Stimulated activated CD4-positive, alpha-beta T cell treated with anti-CD3 and anti-CD28 coated beads, Interleukin-15, amount 100 ng/mL, for 48 hours (primary cell): Measurements from ENCODE around the gene ARL15.
"Not testable (repeated sequence)": the region's sequence is repeated elsewhere in the genome, so short reads cannot be mapped to it uniquely, and the experiment has no call there.

Experiments
- DNase-seq, 2 donors: peaks; one replicate each; pipeline ENCODE4 v3.0.0-alpha.2; 2020; ENCODE audit warnings: low read depth in 2 of 2

The ARL15 gene

GRCh38 chr5:53985796-53986195 is 324.6 kb downstream of the ARL15 start:
- DNase-seq = no peak

- DNase-seq = no peak
Observed at GRCh38 chr5:53984971-53985370, 325.4 kb downstream of the ARL15 start.

DNA sequence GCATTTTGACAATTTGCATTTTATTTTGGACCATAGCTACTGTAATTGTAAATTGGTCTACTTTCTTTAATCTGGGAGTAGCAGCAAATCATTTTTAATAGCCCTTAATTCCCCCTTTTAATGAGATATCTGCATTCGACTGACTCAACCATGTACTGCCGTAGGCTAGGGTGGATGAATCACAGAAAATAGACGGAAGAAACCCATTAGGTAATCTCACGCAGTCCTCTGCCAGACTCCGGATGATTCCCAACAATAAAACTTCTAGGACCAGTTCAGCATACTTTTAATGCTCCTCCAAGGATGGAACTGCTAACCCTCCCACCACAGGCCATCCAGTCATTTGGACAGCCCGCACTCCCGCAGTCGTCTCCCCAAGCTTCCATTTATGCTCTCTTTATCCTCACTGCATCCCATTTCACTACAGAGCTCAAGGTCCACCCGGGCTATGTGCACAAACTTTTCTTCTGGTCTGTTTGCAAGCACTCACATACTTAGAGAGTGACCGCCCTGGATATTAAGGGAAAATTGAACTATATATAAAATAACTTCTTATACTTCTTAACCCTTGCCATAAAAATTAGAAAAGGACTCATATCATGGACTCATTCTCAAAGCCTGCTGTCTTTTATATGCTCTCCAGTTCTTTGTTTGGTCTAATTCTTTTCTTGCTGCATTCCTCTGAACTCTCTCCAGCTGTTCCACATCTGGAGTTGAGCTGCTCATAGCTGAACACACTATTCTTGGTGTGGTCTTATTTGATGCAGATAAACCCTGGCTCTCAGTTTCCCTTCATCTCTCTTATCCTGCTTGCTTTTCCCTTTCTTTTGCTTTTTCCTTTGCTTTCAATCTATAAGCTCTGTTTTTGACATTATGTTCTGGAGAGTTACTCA is 326.6 kb downstream of the ARL15 start:
- DNase-seq = no peak

DNA sequence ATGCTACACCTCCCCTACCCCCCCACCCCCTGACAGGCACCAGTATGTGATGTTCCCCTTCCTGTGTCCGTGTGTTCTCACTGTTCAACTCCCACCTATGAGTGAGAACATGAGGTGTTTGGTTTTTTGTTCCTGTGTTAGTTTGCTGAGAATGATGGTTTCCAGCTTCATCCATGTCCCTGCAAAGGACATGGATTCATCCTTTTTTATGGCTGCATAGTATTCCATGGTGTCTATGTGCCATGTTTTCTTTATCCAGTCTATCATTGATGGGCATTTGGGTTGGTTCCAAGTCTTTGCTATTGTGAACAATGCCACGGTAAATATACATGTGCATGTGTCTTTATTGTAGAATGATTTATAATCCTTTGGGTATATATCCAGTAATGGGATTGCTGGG is 328.1 kb downstream of the ARL15 start:
- not testable (repeated sequence) for DNase-seq

- DNase-seq = no peak
Observed at GRCh38 chr5:53980061-53980460, 330.3 kb downstream of the ARL15 start.

DNA sequence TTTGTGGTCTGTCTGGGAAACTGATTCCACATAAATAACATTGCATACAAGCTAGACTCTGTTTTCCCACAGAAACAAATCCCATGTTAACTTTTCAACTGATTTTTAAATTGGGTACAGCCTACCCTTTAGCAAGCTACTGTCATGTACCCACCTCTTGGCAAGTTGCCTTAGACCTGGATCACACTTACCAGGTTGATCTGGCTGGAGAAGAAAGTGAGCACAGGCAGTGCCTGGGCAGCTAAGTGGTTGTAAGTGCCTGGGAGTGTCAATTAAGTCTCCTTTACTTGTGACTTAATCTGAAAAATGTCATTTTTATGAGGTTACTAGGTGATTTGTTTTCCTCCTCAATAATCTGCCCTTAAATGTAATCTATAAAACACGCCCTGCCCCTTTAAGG is 336.4 kb downstream of the ARL15 start:
- no peak for DNase-seq

GRCh38 chr5:53972314-53972713 is 338.1 kb downstream of the ARL15 start:
- no peak for DNase-seq

- DNase-seq = no peak
Observed at GRCh38 chr5:53971551-53971950, 338.8 kb downstream of the ARL15 start.

DNA sequence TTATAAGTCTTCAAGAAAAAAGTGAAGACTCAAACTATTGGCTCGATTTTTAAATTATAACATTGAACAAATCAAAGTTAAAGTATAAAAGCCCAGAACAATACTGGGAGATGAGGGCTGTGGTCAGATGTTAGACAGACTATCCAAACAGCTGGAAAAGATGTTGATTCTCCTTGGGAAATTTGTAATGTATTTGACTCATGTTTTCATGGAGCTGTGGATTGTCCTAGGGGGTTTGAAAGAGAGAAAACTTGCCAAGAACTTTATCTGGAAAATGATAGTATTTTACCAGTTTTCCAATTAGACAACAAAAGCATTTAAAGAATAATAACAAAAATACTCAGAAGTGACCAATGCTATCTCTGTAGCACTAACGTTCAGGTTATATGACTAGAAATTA is 339.2 kb downstream of the ARL15 start:
- no peak for DNase-seq

DNA sequence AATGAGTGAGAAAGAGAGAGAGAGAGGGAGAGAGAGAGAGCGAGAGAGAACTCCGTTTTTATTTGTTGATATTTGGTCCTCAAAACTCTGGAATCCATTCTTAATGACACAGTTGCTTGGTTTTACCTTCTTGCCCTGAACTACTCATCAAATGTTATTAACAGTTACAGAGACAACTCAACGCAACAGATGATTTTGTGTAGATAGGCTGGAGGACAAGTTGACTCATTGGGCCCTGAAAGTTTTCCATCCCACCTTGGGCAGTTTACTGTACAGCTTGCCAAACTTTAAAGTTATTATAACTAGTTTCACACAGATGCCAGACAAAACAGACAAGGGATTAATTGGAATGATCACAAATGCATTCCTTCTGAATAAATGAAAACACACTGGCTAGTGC is 339.9 kb downstream of the ARL15 start:
- DNase-seq = no peak

DNA sequence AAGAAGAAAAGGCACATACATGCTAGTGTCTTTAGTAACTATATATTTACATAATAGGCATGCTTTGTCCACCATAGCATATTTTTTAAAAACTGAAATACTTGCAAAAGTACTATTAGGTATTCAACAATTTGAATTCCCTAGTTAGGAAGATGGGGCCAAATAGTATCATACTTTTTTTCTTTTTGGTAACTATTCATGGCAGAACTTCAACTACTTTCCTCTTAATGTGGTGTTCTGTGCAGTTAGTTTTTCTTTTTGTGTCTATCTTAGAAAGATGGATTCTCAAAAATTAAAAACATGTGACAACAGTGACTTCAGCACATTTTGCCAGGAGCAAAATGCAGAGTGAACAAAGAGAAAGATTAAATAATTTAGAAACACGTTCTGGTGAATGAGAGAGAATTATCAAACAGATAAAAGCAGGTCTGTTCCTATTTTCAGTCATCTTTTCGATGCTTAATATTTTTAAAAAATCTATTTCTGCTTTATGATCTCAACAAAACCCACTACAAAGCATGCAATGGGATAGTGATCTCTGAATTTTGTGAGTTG is 341.1 kb downstream of the ARL15 start:
- DNase-seq = no peak

- no peak for DNase-seq
Observed at GRCh38 chr5:53965459-53965858, 344.9 kb downstream of the ARL15 start.

DNA sequence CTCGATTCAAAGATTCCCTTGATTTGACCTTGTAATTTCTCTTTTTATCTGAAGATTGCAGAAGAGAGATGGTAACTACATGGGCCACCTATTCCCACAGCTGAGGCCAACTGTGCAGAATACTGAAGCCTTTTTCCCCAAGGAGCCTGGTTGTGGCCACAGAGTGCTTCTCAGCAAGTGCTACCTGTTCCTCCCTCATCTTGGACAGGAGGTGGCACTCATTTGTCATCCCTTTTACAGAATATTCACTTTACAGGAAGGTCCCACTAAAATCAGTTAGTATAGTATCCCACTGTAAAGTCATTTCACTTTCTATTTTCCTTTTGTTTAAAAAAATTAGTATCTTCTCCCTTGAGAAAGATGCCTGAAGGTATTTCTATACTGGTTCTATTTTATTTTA is 346.4 kb downstream of the ARL15 start:
- DNase-seq = no peak

GRCh38 chr5:53962306-53962705 is 348.1 kb downstream of the ARL15 start:
- DNase-seq = no peak

DNA sequence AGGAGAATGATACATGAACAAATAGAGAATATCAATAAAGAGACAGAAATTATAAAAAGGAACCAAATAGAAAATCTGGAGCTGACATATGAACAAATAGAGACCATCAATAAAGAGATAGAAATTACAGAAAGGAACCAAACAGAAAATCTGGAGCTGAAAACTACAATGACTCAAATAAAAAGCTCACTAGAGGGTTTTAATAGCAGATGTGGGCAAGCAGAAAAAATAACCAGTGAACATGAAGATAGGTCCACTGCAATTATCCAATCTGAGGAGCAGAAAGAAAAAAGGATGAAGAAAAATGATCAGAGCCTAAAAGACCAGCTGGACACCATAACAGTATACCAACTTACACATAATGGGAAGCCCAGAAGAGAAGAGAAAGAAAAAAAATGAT is 353.7 kb downstream of the ARL15 start:
- DNase-seq = no peak

DNA sequence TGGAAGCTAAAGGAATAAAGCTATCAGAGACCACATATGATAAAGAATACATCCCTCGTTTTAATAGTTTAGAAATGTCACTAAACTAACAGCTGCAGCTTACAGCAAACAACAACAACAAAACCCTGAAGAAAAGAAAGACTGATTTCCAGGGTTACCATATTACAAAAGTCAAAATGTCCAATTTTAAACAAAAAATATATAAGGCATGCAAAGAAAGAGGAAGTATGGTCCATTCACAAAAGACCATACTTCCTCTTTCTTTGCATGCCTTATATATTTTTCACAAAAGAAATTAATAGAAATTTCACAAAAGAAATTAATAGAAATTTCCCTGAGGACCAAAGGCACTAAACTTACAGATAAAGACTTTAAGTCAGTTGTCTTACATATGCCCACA is 354.2 kb downstream of the ARL15 start:
- DNase-seq = no peak

- no peak for DNase-seq
Observed at GRCh38 chr5:53950621-53951020, 359.8 kb downstream of the ARL15 start.

DNA sequence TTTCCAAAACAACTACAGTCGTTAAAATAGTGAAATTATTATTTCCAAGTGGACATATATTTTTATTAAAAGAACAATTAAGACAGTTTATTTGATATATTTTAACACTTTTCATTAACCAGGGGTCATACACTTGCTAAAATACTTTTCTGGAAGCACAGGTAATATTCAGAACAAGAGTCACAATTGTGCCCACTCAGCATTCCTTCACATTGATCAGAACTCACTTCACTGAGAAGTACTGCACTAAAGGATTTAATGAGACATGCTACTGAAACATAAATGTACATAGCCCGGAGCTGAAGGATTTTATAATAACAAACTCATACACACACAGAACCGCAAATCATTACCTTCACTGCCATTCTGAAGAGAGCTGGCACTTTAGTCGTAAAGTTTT is 361.8 kb downstream of the ARL15 start:
- no peak for DNase-seq

- DNase-seq = no peak
Observed at GRCh38 chr5:53946405-53947100, 363.8 kb downstream of the ARL15 start.

GRCh38 chr5:53944981-53945380 is 365.4 kb downstream of the ARL15 start:
- no peak for DNase-seq

DNA sequence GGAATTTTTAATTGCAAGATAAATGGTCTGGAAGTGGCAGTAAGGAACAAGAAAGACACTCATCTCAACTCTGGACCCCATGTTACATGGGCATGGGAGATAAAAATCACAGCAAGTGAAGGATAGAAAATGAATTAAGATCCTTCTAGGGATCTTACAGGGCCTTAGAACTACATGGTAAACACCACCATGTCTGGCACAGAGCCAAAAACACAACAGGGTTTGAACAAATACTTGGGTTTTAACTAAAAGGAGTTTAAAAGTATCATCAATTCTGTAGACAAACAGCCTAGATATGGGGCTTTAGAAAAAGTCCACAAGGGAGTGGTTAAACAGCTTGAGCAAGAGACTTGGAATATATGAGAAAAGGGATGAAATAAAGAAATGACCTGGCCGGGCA is 366.4 kb downstream of the ARL15 start:
- DNase-seq = no peak

DNA sequence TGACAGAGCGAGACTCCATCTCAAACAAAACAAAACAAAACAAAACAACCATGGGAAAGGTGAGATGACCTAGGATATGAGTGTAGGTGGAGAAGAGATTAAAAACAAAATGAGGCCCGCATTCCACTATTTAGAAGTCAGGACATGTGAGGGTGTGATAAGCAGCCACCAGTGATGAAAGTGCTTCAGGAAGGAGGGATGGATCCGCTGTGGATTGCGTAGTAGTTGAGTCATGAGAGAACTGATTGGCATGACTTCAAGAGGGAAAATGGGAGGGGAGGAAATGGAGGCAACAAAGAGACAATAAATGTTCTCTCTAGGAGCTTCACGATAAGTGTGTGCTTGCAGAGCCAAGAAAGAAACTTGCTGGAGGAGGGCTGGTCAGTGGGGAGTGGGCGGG is 367.6 kb downstream of the ARL15 start:
- DNase-seq = no peak

DNA sequence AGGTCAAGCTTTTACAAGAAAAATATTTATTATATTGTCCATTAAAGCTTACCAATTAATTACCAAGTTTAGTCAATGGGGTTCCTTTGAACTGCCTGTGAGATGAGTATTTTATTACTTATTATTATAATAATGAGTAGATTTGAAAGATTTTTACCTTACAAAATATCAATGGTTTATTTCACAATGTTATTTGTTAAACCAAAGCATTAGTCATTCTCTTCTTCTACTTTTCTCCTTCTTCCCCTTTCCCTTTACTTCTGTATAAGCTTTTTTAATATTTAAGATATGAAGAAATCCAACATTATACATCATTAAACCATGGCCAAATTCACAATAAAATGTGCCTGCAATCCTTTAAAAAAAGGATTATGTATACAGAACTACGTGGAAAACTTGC is 369.5 kb downstream of the ARL15 start:
- no peak for DNase-seq
